PC-3 (cell line): Measurements from ENCODE around the gene MDK.
A peak's percentile ranks its signal among the peaks of the same experiment; 100 is the strongest.

Source experiments
- EZH2 ChIP-seq: fragments of 300-600 bp; sonication (generic); IDR thresholded peaks from one replicate; pipeline ENCODE4 v1.6.1; 2017; ENCODE audit warnings: antibody characterized with exemption, mild to moderate bottlenecking, low read length; ENCODE audit not compliant: unreplicated experiment
- TF ChIP-seq, protein P1 (sequence below): fragments of 300-600 bp; sonication (generic); conservative IDR thresholded peaks from 2 replicates; pipeline ENCODE4 v1.5.1; 2017; ENCODE audit warnings: antibody characterized with exemption, low read depth, mild to moderate bottlenecking, low read length

DNA sequence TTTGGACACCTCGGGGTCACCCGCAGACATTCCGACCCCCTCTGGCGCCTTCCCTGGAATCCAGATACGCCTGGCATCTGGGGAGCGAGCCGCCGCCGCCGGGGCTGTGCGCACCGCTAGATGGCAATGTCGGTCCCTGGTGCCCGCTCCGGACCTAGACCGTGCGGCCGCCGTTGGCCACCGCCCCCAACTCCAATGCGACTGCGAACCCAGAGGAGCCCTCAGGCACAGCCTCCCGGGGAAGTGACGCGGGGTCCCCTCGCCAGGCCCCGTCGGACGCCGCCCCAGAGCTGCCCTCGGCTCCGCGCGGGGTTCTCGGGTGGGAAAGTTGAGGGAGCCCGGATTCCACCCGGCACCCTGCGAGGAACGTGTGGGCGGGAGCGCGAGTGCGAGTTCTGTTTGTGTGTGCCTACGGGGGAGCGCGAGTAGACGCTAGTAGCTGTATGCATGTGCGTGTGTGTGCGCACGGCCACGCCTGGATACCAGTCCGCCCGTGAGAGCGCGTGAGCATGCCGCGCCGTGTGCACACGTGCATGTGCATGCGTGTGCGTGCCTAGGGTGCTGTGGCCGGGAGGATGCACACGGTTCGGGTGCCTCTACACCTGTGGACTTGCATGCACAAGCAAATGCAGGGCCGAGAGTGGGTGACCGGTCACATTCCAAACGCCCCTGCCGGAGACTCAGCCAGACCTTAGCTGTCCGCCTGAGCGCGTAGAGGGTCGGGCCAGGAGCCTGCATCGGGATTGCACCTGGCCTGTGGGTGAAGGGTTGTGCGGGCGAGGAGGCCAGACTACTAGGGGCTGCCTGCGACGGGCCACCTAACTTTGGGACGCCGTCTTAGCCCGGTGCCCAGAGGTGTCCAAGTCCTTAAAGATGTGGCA, 8.2 kb downstream of the MDK start:
- TF ChIP-seq, protein P1, sequence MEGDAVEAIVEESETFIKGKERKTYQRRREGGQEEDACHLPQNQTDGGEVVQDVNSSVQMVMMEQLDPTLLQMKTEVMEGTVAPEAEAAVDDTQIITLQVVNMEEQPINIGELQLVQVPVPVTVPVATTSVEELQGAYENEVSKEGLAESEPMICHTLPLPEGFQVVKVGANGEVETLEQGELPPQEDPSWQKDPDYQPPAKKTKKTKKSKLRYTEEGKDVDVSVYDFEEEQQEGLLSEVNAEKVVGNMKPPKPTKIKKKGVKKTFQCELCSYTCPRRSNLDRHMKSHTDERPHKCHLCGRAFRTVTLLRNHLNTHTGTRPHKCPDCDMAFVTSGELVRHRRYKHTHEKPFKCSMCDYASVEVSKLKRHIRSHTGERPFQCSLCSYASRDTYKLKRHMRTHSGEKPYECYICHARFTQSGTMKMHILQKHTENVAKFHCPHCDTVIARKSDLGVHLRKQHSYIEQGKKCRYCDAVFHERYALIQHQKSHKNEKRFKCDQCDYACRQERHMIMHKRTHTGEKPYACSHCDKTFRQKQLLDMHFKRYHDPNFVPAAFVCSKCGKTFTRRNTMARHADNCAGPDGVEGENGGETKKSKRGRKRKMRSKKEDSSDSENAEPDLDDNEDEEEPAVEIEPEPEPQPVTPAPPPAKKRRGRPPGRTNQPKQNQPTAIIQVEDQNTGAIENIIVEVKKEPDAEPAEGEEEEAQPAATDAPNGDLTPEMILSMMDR: peak; percentile 82
- TF ChIP-seq EZH2: no peak
